HG03460 (cell line): ENCODE data around the gene ZNF280A.
A peak's percentile ranks its signal among the peaks of the same experiment; 100 is the strongest.
"Not testable (repeated sequence)": the region's sequence is repeated elsewhere in the genome, so short reads cannot be mapped to it uniquely, and the experiment has no call there.

Experiments used
- ATAC-seq: cut with Tn5 transposase; IDR thresholded peaks from one replicate; pipeline ENCODE4 v1.9.1; 2021; ENCODE audit not compliant: unreplicated experiment

The ZNF280A gene

DNA sequence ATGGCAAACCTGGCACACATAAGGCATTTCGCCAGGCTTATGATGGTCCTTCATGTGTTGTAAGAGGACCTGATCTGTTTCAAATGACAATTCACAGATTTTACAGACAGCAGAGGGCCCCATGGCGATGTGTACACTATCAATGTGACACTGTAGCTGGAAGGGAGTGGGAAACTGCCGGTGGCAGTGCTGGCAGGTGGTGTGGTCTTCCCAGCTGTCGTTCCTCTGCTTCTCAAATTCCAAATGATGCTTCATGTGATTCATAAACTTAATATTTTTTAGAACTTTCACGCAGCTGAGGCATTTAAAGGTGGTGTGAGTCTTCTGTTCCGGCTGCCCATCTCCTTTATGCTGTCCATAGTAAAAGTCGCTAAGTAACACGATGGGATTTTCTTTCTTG, 5.6 kb downstream of the ZNF280A start:
- not testable (repeated sequence) for ATAC-seq

DNA sequence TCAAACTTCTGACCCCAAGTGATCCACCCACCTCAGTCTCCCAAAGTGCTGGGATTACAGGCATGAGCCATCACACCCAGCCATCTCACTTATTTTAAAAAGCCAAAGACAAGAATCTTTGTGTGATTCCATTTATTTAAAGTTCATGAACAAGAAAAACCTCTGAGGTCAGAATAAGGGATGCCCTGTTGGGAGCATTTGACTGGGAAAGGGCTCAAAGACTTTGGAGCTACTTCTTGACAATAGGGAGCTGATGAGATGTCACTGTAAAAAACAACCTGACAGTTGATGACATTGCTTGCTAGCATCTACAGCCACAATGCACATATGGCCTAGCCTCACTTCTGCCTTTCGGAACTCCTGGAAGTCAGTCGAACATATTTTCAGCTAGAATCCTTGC, 6.5 kb downstream of the ZNF280A start:
- ATAC-seq = no peak

DNA sequence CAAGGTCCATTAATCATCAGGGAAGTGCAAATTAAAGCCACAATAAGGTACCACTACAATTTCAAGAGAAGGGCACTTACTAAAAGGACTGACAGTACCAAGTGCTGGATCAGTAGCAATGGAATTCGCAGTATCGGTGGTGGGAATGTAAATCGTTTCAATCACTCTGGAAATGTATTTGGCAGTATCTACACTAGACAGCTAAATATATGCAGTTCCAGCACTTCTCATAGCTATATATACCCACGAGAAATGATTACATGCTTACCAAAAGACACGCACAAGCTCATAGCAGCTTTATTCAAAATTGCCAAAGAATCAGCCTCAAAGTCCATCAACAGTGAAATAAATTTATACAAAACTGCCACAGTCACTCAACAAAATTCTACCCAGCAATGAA, 7.1 kb downstream of the ZNF280A start:
- ATAC-seq = no peak

DNA sequence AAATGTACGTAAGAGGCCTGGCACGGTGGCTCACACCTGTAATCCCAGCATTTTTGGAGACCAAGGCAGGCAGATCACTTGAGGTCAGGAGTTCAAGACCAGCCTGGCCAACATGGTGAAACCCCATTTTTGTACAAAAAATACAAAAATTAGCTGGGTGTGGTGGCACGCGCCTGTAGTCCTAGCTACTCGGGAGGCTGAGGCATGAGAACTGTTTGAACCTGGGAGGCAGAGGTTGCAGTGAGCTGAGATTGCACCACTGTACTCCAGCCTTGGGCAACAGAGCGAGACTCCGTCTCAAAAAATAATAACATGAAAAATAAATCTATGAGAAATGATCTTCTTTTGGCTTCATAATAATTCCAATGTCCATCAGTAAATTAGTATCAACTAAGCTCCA, 9.2 kb downstream of the ZNF280A start:
- ATAC-seq = not testable (repeated sequence)

DNA sequence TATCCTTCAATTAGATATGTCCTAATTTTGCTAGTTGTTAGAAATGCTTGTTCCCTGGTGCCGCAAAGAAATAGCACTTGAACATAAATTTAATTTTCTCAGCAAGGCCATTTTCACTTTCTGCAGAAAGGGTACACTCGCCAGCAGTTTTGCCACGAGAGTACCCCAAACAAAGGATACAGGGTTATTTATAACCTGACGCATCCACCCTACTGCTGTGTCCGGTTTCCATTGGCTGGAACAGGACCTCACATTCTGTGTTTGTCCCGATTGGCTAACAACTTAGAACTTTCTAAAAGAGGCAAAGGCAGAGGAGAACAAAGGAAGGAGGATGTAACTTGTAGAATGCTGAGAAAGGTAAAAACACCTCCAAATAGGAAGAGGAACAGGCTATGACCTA, 10.2 kb downstream of the ZNF280A start:
- not testable (repeated sequence) for ATAC-seq

DNA sequence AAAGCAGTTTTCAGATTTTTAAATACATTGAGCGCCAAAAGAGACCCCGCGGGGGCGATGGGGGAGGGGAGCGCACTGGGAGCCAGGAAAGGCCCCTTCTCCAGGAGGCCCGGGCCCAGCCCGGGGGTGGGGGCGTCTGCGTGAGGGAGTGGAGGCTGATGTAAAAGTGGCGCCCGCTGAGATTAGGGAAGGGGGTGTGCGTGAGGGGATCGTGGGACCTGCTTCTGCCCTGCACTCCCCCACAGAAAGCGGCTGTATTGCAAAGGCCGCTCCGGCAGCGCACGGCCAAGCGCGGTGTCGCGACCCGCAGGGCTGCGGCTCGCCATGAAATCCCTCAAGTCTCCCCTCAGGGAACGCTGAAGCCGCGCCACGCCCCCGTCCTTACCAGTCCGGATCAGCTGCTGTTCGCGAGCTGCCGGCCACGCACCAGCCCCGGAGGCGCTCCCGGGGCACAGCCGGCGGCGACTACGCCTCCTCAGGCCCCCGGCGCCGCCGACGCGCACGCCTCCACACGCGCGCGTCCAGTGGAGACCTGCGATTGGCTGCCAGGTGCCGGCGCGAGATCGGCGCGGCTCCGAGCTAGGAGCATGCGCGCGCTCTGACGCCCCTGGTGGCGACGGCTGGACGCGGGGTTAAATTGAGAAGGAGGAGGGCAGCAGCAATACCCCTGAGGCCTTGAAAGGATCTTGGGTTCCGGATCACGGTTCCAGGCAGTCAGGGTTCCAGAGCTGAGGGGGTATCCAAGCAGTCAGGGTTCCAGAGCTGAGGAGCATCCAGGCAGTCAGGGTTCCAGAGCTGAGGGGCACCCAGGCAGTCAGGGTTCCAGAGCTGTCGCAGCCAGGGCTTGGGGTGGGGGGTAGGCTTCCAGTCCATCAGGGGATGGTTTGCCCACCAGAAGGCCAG, 11.5 kb downstream of the ZNF280A start, which contains the start of gene ZNF280B:
TSS of gene ZNF280B (minus strand) at position 469 of the 903 bp plus-strand sequence. CDS start 19,344 bp downstream, outside the sequence.
- peak; percentile 91 for ATAC-seq

DNA sequence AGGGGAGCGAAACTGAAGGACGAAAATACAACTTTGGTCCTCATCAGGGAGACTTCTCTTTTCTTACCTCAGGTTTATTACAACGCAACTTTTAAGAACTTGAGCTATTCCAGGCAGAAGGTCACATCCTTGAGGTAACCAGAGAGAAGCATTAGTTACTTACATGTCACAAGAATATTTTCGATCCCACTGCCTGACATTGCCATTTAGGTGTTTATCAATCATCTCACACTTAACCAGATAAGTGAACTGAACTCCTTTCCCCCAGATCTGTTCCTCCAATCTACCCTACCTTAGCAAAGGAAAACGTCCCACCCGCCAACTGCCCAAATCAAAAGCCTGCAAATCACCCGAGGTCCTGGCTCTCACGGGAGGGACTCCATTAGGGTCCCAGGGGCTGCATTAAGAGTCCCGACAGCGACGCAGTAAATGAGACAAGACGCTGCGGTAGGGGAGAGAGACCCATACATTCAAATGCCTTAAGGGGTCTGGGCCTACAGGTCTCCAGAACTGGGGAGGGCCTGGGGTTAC, 12.3 kb downstream of the ZNF280A start:
- no peak for ATAC-seq

DNA sequence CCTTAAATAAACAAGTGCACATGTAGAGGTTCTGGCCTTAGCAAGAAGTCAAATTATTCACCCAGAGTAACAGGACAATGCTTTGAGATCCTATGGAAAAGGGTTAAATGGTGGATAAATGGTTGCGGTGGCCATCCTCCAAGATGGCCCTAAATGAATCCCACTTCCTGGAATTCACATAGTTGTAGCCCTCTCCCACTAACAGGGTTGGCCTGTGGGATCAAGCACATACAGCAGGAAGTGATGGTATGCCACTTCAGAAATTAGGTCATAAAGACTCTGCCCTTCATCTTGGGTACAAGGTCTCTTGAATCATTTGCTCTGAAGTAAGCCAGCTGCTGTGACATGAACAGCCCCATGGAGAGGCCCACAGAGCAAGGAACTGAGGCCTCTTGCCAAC, 13.3 kb downstream of the ZNF280A start:
- ATAC-seq = no peak

DNA sequence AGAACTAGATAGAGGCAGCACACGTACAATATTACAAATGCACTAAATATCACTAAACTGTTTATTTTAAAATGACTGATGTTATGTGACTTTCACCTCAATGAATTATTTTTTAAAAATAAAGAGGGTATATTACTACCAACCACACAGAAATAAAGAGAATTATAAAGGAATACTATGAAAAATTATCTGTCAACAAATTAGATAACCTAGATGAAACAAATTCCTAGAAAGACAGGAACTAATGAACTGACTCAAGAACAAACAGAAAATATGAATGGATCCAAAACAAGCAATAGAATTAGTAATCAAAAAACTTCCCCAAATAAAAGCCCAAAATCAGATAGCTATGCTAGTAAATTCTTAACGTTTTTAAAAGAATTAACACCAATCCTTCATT, 21.8 kb downstream of the ZNF280A start:
- ATAC-seq = no peak

DNA sequence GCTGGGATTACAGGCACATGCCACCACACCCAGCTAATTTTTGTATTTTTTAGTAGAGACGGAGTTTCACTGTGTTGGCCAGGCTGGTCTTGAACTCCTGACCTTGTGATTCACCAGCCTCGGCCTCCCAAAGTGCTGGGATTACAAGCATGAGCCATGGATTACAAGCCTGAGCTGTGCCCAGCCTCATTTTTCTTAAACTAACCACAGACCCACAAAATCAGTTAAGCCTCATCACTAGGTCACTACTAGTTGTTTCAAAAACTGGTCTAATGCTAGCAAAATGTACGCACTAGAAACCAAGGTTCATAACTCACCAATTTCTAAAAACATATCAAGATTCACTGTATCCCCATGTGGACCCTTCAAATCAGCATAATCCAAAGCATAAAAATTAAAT, 28.5 kb downstream of the ZNF280A start:
- not testable (repeated sequence) for ATAC-seq

DNA sequence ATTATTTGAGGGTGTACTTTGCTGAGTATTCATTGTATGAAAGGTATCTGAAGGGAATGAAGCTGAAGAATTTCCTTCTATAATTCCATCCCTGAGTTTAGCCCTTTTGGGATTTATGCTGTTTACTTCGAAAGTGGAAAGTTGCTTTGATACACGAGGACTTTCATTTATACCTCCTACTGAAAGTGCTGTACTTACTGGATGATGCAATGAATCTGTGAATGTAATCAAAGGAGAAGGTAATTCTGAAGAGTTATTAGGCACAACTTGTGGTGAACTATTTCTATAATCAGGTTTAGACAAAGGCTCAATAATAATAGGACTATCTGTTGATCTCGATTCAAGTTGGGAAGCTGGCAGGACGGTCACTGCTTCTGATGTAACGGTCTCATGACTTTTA, 31.3 kb downstream of the ZNF280A start:
- ATAC-seq = no peak

DNA sequence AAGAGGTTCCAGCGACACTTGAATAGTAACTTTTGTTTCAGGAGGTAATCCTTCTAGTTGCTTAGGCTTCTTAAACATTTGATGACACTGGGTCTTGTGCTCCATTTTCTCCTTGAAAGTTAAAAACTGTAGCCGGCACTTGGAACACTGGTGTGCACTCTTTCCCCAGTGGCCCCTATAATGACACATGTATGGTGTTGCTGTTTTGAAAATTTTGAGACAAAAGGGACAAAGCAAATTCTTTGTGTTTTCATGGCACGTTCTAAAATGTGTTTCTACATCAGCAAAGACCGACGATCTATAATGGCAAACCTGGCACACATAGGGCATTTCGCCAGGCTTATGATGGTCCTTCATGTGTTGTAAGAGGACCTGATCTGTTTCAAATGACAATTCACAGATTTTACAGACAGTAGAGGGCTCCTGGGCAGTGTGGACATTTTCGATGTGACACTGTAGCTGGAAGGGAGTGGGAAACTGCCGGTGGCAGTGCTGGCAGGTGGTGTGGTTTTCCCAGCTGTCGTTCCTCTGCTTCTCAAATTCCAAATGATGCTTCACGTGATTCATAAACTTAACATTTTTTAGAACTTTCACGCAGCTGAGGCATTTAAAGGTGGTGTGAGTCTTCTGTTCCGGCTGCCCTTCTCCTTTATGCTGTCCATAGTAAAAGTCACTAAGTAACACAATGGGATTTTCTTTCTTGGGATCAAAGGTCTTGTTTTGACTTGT, 32.0 kb downstream of the ZNF280A start:
- no peak for ATAC-seq

DNA sequence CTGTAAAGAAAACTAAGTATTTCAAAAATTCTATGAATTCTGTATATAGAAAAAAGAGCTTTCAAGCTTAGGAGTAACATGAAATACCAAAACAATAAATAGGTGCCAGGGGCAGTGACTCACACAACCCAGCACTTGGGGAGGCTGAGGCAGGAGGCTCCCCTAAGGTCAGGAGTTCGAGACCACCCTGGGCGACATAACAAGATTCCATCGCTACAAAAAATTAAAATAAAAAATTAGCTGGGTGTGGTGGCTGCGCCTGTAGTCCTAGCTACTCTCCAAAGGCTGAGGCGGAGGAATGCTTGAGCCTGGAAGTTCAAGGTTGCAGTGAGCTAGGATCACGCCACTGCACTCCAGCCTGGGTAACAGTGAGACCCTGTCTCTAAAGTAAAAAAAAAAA, 33.0 kb downstream of the ZNF280A start:
- no peak for ATAC-seq

DNA sequence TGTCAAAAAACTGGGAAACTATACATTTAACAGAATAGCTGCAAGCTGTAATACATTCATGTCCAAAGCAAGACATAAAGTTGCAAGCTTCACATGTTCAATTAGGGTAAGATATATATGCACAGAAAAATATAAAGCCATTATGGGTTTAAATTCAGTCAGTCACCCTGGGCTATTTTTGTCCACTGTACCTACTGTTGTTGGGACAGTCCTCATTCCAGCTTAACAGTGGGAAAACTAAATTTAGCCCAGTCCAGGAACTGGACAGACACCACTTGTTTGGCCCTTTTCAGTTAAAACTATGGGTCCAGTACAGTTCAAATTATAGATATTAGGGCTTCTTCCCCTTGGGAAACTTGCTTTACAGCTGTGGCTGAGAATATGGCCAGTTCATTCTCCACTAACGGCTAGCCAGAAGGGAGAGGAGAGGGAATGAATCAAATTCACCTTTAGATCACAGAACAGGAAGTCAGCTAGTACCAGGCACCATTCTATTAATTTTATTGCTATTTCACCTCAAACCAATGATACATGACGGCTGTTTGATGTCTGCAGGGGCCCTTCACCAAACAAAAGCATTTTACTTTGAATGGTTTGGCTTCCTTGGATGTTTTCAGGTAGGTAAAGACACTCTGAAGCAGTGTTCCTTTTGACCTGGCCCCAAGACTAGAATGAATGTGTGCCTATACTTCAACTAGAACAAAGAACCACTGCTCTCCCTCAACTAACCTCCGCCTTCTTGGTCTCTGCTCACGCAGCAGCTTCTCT, 33.8 kb downstream of the ZNF280A start:
- ATAC-seq = no peak

DNA sequence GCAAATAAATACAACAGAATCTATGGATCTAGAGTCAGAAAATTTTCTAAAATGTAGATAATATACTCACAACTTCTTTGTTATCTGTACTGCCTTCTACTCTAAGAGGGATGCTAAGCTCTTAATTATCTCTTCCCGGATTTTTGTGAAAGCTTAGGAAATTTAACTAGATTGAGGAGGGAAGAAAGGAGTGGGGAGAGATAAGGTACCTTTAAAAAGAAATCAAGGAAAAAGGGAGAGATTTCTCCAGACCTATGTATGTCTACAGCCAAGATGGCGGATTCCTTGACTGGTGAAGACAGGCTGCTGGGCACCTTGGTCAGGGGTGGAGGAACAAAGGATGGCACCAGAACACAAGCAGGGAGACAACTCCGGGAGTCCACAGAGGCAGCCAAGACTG, 34.5 kb downstream of the ZNF280A start:
- no peak for ATAC-seq

DNA sequence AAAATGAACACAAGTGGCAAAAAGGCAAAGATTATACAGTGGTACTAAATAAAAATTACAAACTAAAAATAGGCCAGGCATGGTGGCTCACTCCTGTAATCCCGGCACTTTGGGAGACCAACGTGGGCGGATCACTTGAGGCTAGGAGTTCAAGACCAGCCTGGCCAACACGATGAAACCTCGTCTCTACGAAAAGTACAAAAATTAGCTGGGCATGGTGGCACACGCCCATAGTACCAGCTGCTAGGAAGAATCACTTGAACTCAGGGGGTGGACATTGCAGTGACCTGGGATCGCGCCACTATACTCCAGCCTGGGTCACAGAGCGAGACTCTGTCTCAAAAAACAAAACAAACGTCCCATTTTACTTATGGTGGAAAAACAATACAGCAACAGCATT, 36.0 kb downstream of the ZNF280A start:
- ATAC-seq = no peak

DNA sequence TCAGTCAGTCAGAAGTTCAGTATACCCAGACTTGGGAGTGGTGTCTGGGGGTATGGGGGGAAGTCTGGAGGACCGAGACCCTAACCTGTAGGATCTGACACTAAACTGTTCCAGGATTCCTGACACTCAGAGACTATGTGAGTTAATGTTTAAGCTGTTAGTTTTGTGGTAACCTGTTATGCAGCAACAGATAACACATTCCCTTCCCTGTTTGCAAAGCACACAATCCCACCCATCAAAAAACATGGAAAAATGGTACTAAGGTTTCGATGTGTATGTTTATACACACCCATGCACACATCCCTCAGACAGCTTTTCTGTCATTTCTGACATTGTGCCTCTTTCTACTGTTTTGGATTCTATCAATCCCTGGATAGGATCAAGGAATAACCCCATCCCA, 39.1 kb downstream of the ZNF280A start:
- no peak for ATAC-seq

DNA sequence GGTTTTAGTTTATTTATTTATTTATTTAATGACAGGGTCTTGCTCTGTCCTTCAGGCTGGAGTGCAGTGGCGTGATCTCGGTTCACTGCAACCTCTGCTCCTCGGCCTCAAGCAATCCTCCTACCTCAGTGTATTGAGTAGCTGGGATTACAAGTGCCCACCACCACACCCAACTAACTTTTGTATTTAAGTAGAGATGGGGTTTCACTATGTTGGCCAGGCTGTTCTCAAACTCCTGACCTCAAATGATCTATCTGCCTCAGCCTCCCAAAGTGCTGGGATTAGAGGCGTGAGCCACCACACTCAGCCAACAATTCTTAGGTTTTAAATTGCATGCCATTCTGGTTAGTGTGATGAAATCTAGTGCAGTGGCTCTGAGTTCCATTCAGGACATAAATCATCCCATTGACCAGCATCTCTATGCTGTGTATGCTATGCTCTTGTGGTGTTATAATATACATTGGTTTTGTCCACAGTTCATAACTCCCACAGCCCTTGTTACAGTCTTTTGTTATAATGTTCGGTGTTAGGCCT, 40.0 kb downstream of the ZNF280A start:
- ATAC-seq = no peak

DNA sequence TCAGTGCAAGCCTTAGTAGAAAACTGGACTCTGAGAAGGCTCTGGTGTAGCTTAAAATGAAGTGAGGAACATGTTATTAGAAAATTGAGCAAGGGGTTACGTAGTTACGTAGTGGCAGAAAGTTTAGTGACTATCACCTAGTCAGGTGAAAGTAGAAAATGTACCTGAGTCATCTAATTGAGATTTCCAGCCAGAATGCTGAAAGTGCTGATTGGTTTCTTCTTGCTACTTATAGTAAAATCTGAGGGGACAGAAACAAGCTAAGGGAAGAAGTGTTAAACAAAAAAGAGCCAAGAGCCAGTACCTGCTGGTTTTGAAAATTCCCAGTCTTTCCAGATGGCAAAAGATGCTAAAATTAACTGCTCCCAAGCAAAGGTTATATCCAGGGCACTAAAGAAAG, 41.0 kb downstream of the ZNF280A start:
- no peak for ATAC-seq

DNA sequence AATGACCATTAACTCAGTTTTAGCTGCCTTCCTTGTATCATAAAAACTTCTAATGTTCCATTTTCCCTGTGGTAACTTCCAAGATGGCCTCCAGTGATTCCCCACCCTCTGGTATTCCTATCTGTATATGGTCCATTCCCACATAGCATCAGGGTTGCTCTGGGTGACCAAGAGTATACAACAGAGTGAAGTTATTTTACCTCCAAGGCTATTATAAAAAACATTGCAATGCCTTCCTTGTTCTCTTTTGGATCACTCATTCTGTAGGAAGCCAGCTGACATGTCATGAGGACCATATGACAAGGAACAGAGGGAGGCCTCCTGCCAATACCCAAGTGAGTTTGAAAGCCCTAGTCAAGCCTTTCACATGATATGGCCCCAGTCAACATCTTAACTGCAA, 41.6 kb downstream of the ZNF280A start:
- ATAC-seq = no peak

DNA sequence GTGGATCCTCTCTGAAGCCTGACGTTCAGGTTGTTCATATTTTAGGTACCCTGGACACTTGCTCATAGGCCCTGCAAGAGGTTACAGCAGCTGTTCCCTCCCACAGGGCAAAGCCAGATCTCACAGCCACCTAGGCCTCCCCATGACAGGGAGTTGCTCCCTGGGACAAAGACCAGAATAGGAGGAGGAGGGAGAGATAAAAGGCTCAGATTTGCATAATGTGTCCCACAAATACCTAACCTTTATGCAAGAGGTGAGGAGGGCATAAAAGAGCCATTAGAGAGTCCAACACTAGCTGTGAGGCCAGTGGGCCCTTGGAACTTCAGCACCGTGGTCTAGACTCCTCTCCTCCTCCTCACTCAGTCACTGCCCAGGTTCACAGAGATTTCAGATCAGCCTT, 45.3 kb downstream of the ZNF280A start:
- ATAC-seq = no peak
